ENCODE results near the gene DEPDC5.
"Not testable (repeated sequence)": the region's sequence is repeated elsewhere in the genome, so short reads cannot be mapped to it uniquely, and the experiment has no call there.

Gene DEPDC5

GRCh38 chr22:31814942-31815341 lies 61.1 kb downstream of the DEPDC5 start:
- no peak for TF ChIP-seq CTCF (IDR thresholded peaks at IDR 0.05; ENCODE audit: extremely low read depth, insufficient read depth, missing control alignments)
- in situ Hi-C loops (cut with MboI; ENCODE audit: low pct_unique_long_range_greater_than_20kb, low sequenced_read_pairs, unreplicated experiment), result no loop called here

GRCh38 chr22:31815383-31815814 lies 61.6 kb downstream of the DEPDC5 start:
- DNase-seq (ENCODE audit: low spot score); in situ Hi-C loops (cut with MboI; ENCODE audit: low pct_unique_long_range_greater_than_20kb, low sequenced_read_pairs, unreplicated experiment): not testable (repeated sequence)

More at GRCh38 chr22:31814942-31815341, 61.1 kb downstream of the DEPDC5 start:
- DNase-seq (ENCODE audit: low spot score), result no peak

GRCh38 chr22:31816750-31817149 lies 62.9 kb downstream of the DEPDC5 start:
- TF ChIP-seq CTCF (IDR thresholded peaks at IDR 0.05; ENCODE audit: extremely low read depth, insufficient read depth, missing control alignments), result no peak
- DNase-seq (ENCODE audit: low spot score), result no peak
- in situ Hi-C loops (cut with MboI; ENCODE audit: low pct_unique_long_range_greater_than_20kb, low sequenced_read_pairs, unreplicated experiment), result no loop called here

- DNase-seq (ENCODE audit: low spot score), result no peak
- TF ChIP-seq CTCF (IDR thresholded peaks at IDR 0.05; ENCODE audit: extremely low read depth, insufficient read depth, missing control alignments), result no peak
- in situ Hi-C loops (cut with MboI; ENCODE audit: low pct_unique_long_range_greater_than_20kb, low sequenced_read_pairs, unreplicated experiment), result no loop called here
These were observed 64.9 kb downstream of the DEPDC5 start for GRCh38 chr22:31818481-31819392.

- in situ Hi-C loops (cut with MboI; ENCODE audit: low pct_unique_long_range_greater_than_20kb, low sequenced_read_pairs, unreplicated experiment), result no loop called here
- TF ChIP-seq CTCF (IDR thresholded peaks at IDR 0.05; ENCODE audit: extremely low read depth, insufficient read depth, missing control alignments), result no peak
- no peak for DNase-seq (ENCODE audit: low spot score)
These were observed 66.8 kb downstream of the DEPDC5 start for GRCh38 chr22:31820655-31821054.

- no peak for DNase-seq (ENCODE audit: low spot score)
- in situ Hi-C loops (cut with MboI; ENCODE audit: low pct_unique_long_range_greater_than_20kb, low sequenced_read_pairs, unreplicated experiment), result no loop called here
- no peak for TF ChIP-seq CTCF (IDR thresholded peaks at IDR 0.05; ENCODE audit: extremely low read depth, insufficient read depth, missing control alignments)
These were observed 67.8 kb downstream of the DEPDC5 start for GRCh38 chr22:31821572-31821971.

- in situ Hi-C loops (cut with MboI; ENCODE audit: low pct_unique_long_range_greater_than_20kb, low sequenced_read_pairs, unreplicated experiment), result no loop called here
- TF ChIP-seq CTCF (IDR thresholded peaks at IDR 0.05; ENCODE audit: extremely low read depth, insufficient read depth, missing control alignments), result no peak
- no peak for DNase-seq (ENCODE audit: low spot score)
These were observed 68.7 kb downstream of the DEPDC5 start for GRCh38 chr22:31822523-31822922.
